Body of pancreas (tissue), 4 donors: ENCODE measurements around the gene GUCY2F. TPM values are rescaled to one million over a fixed set of nuclear protein-coding genes. Genes with fewer than 3 reads are reported as not detected.

Source experiments
- ATAC-seq: fragments of 150-250 bp; one replicate; pipeline ENCODE4 v1.9.1; 2016
- DNase-seq, 4 donors: peaks; one replicate each; pipeline ENCODE4 v3.0.0-alpha.2; 2019
- H3K27ac ChIP-seq, 4 donors: fragments of 200-600 bp; sonication (generic); 1 replicate in 3 of 4; 2 replicates in 1 of 4; pipeline versions ENCODE4 v1.5.1 to v1.6.1; 2016 to 2019; ENCODE audit warnings: mild to moderate bottlenecking in 1 of 4, mixed read lengths in 1 of 4, moderate library complexity in 1 of 4
- H3K27me3 ChIP-seq, 2 donors: fragments of 200-600 bp; sonication (generic); one replicate each; pipeline ENCODE4 v1.6.0; 2016; ENCODE audit warnings: mild to moderate bottlenecking in 1 of 2
- H3K36me3 ChIP-seq, 2 donors: fragments of 200-600 bp; sonication (generic); replicated peaks in 1 of 2; 2 replicates each; pipeline ENCODE4 v1.5.1; 2016; ENCODE audit warnings: low read depth in 2 of 2; ENCODE audit not compliant: insufficient read depth in 1 of 2
- H3K4me1 ChIP-seq: fragments of 200-600 bp; sonication (generic); one replicate; pipeline ENCODE4 v1.6.0; 2016
- H3K4me3 ChIP-seq, 2 donors: fragments of 200-600 bp; sonication (generic); 1 replicate in 1 of 2; 2 replicates in 1 of 2; pipeline ENCODE4 v1.5.1; 2016 to 2019
- H3K9me3 ChIP-seq, 3 donors: fragments of 200-600 bp; sonication (generic); 1 replicate in 2 of 3; 2 replicates in 1 of 3; pipeline ENCODE4 v1.5.1; 2016
- CTCF ChIP-seq, 7 experiments: fragments of 450-650 bp in 4 of 7; fragments of 200-600 bp in 3 of 7; sonication (generic) in 3 of 7; IDR thresholded peaks; one replicate each; pipeline ENCODE4 v1.5.1; 2016 to 2019; ENCODE audit warnings: antibody characterized with exemption in 7 of 7
- POLR2A ChIP-seq, 3 donors: fragments of 450-650 bp; IDR thresholded peaks; one replicate each; pipeline ENCODE4 v1.6.1; 2016; ENCODE audit warnings: antibody characterized with exemption in 3 of 3, mild to moderate bottlenecking in 2 of 3
- WGBS, 2 donors: methylation state at CpG; one replicate each; pipeline ENCODE4 v1.1.5; 2017; 5-methylcytosine and 5-hydroxymethylcytosine counted together
- intact Hi-C: fragments of 100-400 bp; cut with DNase I; formaldehyde crosslinking; loops from one replicate; pipeline ENCODE4 v1.15.1; 2023
- total RNA-seq, 2 donors: library from RNA; depleted of rRNA; stranded (reverse); fragments of >200 nt; gene quantifications; one replicate each; pipeline ENCODE4 v1.1.0, GENCODE V29; 2016

GUCY2F gene
- total RNA-seq, 2 donors from 2014 or later, result not detected

- TF ChIP-seq POLR2A (IDR thresholded peaks at IDR 0.05), result no peak
- TF ChIP-seq CTCF (IDR thresholded peaks at IDR 0.05), result no peak
- Histone ChIP-seq H3K4me3 (no peak overlapping the region), H3K27me3 (no peaks in the 10 kb centered on the region), H3K4me1 (no peaks in the 10 kb centered on the region), H3K9me3 (no peaks in the 10 kb centered on the region), H3K27ac (no peak overlapping the region), H3K36me3 (no peaks in the 10 kb centered on the region)
- intact Hi-C loops, result no loop called here
- 34 to 47% methylated on average over 2 to 3 of the region's 3 CpGs for WGBS, 2 donors
- DNase-seq (no peak), ATAC-seq (no peak)
These were observed 82.1 kb downstream of the GUCY2F start for GRCh38 chrX:109399831-109400230.

- DNase-seq (no peak), ATAC-seq (no peak)
- intact Hi-C loops, result no loop called here
- H3K4me3 ChIP-seq, result no peak overlapping the region
- H3K36me3 ChIP-seq, result no peaks in the 10 kb centered on the region
- WGBS, 2 donors, result 17 to 29% methylated on average over 2 of the region's 2 CpGs
- H3K27me3 ChIP-seq, result no peaks in the 10 kb centered on the region
- H3K4me1 ChIP-seq, result no peaks in the 10 kb centered on the region
- no peak overlapping the region for H3K27ac ChIP-seq
- no peaks in the 10 kb centered on the region for H3K9me3 ChIP-seq
- no peak for TF ChIP-seq CTCF (IDR thresholded peaks at IDR 0.05)
- no peak for TF ChIP-seq POLR2A (IDR thresholded peaks at IDR 0.05)
These were observed 83.1 kb downstream of the GUCY2F start for GRCh38 chrX:109398833-109399232.

DNA sequence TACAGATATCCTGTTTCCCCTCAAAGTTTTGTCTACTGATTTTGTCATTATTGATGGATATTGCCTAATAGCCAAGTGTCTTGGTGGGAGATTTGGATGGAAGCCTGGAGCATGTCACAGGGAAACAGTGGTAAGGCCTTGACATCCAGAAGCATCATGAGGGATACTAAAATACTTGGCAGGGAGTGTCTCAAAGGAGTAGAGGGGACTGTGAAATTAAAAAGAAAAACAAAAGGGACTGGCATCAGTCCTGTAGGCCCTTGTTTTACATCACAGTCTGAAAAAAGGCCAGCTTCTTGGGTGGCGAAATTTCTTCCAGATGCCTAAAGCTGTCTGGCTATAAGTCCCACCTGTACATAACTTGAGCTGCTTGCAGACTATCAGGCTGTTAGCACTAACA, 83.8 kb downstream of the GUCY2F start:
- no peak for TF ChIP-seq POLR2A (IDR thresholded peaks at IDR 0.05)
- no peak for TF ChIP-seq CTCF (IDR thresholded peaks at IDR 0.05)
- DNase-seq, result no peak
- intact Hi-C loops, result no loop called here
- Histone ChIP-seq H3K27me3 (no peaks in the 10 kb centered on the region), H3K9me3 (no peaks in the 10 kb centered on the region), H3K36me3 (no peaks in the 10 kb centered on the region), H3K4me1 (no peaks in the 10 kb centered on the region), H3K4me3 (no peak overlapping the region), H3K27ac (no peak overlapping the region)
- ATAC-seq, result no peak
- WGBS, 2 donors, result 83 to 100% methylated on average over 1 of the region's 1 CpG

DNA sequence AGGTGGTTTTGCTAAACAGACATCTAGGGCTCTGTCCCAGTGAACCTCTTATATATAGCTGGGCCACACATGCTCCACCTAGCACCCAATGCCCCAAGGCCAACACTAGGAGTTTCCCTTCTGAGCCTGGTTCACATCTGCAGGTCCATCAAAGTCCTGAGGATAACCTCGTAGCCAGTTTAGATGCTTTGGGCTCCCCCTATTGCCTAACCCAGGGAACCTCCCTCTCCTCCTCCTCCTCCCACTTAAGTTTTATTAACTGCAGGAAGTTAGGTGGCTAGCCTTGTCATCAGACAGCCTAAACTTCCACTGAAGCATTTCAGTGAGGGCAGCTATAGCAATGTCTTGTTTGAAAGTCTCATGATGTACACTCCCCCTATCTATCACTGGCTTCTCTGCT, 88.0 kb downstream of the GUCY2F start:
- Histone ChIP-seq H3K36me3 (no peaks in the 10 kb centered on the region), H3K27ac (no peak overlapping the region), H3K4me3 (no peak overlapping the region), H3K9me3 (no peaks in the 10 kb centered on the region), H3K27me3 (no peaks in the 10 kb centered on the region), H3K4me1 (no peaks in the 10 kb centered on the region)
- intact Hi-C loops, result no loop called here
- DNase-seq (no peak), ATAC-seq (no peak)
- WGBS, 2 donors, result 0 to 9% methylated on average over 1 of the region's 1 CpG
- TF ChIP-seq CTCF (IDR thresholded peaks at IDR 0.05) (no peak), POLR2A (IDR thresholded peaks at IDR 0.05) (no peak)

DNA sequence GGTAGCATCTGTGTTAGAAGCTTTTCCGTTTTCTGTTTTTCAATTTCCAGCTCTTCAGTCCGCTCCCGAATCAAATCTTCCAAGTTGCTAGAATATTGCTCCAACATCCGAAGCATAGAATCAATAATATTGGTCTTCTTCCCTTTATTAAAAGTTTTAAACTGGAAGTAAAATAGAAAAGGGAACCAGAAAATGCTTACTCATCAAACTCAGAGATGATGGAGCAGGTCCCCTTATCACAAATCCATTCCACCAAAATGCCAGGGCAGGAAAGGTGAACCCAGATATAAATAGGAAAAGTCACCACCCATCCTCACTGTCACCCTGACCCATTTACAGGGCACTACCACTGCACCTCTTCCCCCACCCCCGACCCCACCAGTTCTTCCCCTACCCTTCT, 89.0 kb downstream of the GUCY2F start:
- Histone ChIP-seq H3K27me3 (no peaks in the 10 kb centered on the region), H3K4me1 (no peaks in the 10 kb centered on the region), H3K9me3 (no peaks in the 10 kb centered on the region), H3K36me3 (no peaks in the 10 kb centered on the region), H3K4me3 (no peak overlapping the region), H3K27ac (no peak overlapping the region)
- 70 to 73% methylated on average over 5 of the region's 5 CpGs for WGBS, 2 donors
- intact Hi-C loops, result no loop called here
- TF ChIP-seq CTCF (IDR thresholded peaks at IDR 0.05), result no peak
- TF ChIP-seq POLR2A (IDR thresholded peaks at IDR 0.05), result no peak
- DNase-seq, result no peak
- ATAC-seq, result no peak
